Psoas muscle (tissue), 8 donors: ENCODE measurements around the gene NUP50. TPM values are rescaled to one million over a fixed set of nuclear protein-coding genes. Genes with fewer than 3 reads are reported as not detected.

Source experiments
- ATAC-seq, 4 donors: fragments of 200-7000 bp; cut with Tn5 transposase; one replicate each; pipeline ENCODE4 v1.9.1; 2020; ENCODE audit warnings: moderate library complexity in 3 of 4, mild to moderate bottlenecking in 2 of 4
- DNase-seq, 2 donors: peaks; one replicate each; pipeline ENCODE4 v3.0.0-alpha.2; 2020
- H3K27ac ChIP-seq: fragments of 200-600 bp; one replicate; pipeline ENCODE4 v1.8.0; 2022
- H3K27me3 ChIP-seq, 3 donors: fragments of 200-600 bp in 1 of 3; one replicate each; pipeline versions ENCODE4 v1.6.1 to v1.8.0; 2013 to 2022; ENCODE audit warnings: low read length in 2 of 3, mild to moderate bottlenecking in 2 of 3, moderate library complexity in 1 of 3; ENCODE audit not compliant: insufficient read depth in 3 of 3
- H3K36me3 ChIP-seq, 2 donors: fragments of 200-600 bp in 1 of 2; one replicate each; pipeline versions ENCODE4 v1.6.1 to v1.8.0; 2013 to 2022; ENCODE audit warnings: low read depth in 1 of 2, mild to moderate bottlenecking in 1 of 2, moderate library complexity in 1 of 2; ENCODE audit not compliant: insufficient read depth in 1 of 2
- H3K4me1 ChIP-seq: fragments of 200-600 bp; one replicate; pipeline ENCODE4 v1.8.0; 2022
- H3K4me3 ChIP-seq: fragments of 200-600 bp; one replicate; pipeline ENCODE4 v1.8.0; 2022; ENCODE audit warnings: mild to moderate bottlenecking
- H3K9me3 ChIP-seq: fragments of 200-600 bp; one replicate; pipeline ENCODE4 v1.8.0; 2022
- CTCF ChIP-seq: fragments of 200-600 bp; IDR thresholded peaks from one replicate; pipeline ENCODE4 v1.8.0; 2022; ENCODE audit warnings: antibody characterized with exemption
- WGBS, 3 donors: extraction: QIAGEN DNeasy Blood & Tissue Kit; methylation state at CpG; one replicate each; pipeline versions ENCODE4 v1.1.6 to v1.1.7; 2013; 5-methylcytosine and 5-hydroxymethylcytosine counted together
- intact Hi-C, 2 donors: fragments of 100-400 bp; cut with DNase I; formaldehyde crosslinking; loops; one replicate each; pipeline versions ENCODE4 v1.11.0 to v1.14.2; 2022
- polyA plus RNA-seq, 3 donors: library from polyadenylated mRNA; stranded (reverse); fragments of 200-250 nt; gene quantifications; one replicate each; pipeline ENCODE4 v1.2.3, GENCODE V29; 2013
- total RNA-seq, 4 donors: library from RNA; stranded (reverse); fragmentation: NEBNext Ultra II Directional in 2 of 4; extraction: Animal tissue kit (Norgen Biotek cat#: 25700) in 2 of 4; gene quantifications; one replicate each; pipeline versions ENCODE4 v1.2.1 to v1.2.4, GENCODE V29; 2021 to 2023
- donor health status: healthy with polysubstance abuse.
- donor health status: DM: no; HTN: no; CAD: no; lungs with moderate emphysema.
- donor health status: Bipolar disorder and iron deficiency.
- donor health status: healthy.
- donor health status: DM: yes; HTN: yes; CAD: no.
- donor health status: DM: no; HTN: no; CAD: no.
- donor health status: DM: no; HTN: no; CAD: no.
- donor health status: DM: yes; HTN: yes; CAD: no.

The NUP50 gene
- total and polyA plus RNA-seq, 7 donors: 6.1 to 26.6 (median 20.3) TPM

GRCh38 chr22:45197606-45198462 lies 34.1 kb downstream of the NUP50 start:
- ATAC-seq (no peak), DNase-seq (peak in 1 of 2 donors; percentile 41)
- Histone ChIP-seq H3K9me3 (no peaks in the 10 kb centered on the region), H3K27ac (no peak overlapping the region), H3K4me3 (no peak overlapping the region), H3K4me1 (no peaks in the 10 kb centered on the region), H3K36me3 (peaks cover 0 to 61% of the 10 kb centered on the region in 2 donors), H3K27me3 (no peaks in the 10 kb centered on the region)
- no peak for TF ChIP-seq CTCF
- intact Hi-C loops: no loop called here
- WGBS, 3 donors: 88 to 95% (median 89%) methylated on average over 28 of the region's 28 CpGs

- Histone ChIP-seq H3K9me3 (no peaks in the 10 kb centered on the region), H3K27ac (no peak overlapping the region), H3K4me1 (no peaks in the 10 kb centered on the region), H3K4me3 (no peak overlapping the region), H3K27me3 (no peaks in the 10 kb centered on the region), H3K36me3 (peaks cover 0 to 67% of the 10 kb centered on the region in 2 donors)
- no peak for TF ChIP-seq CTCF
- intact Hi-C loops: no loop called here
- no peak for DNase-seq
- 78 to 81% (median 80%) methylated on average over 8 to 9 of the region's 9 CpGs for WGBS, 3 donors
- no peak for ATAC-seq
Measured at GRCh38 chr22:45198463-45198795, 34.7 kb downstream of the NUP50 start.

GRCh38 chr22:45199723-45200122 lies 36.0 kb downstream of the NUP50 start:
- no peak for ATAC-seq
- Histone ChIP-seq H3K9me3 (no peaks in the 10 kb centered on the region), H3K27me3 (no peaks in the 10 kb centered on the region), H3K4me1 (no peaks in the 10 kb centered on the region), H3K27ac (no peak overlapping the region), H3K36me3 (peaks cover 0 to 80% of the 10 kb centered on the region in 2 donors), H3K4me3 (no peak overlapping the region)
- DNase-seq: peak in 1 of 2 donors; percentile 35
- TF ChIP-seq CTCF: no peak
- WGBS, 3 donors: 93 to 96% (median 96%) methylated on average over 16 of the region's 16 CpGs
- intact Hi-C loops: no loop called here

- Histone ChIP-seq H3K36me3 (peaks cover 0 to 85% of the 10 kb centered on the region in 2 donors), H3K27me3 (no peaks in the 10 kb centered on the region), H3K9me3 (no peaks in the 10 kb centered on the region), H3K4me3 (no peak overlapping the region), H3K4me1 (no peaks in the 10 kb centered on the region), H3K27ac (no peak overlapping the region)
- DNase-seq: peak in 1 of 2 donors; percentile 33
- 80 to 94% (median 90%) methylated on average over 9 of the region's 9 CpGs for WGBS, 3 donors
- no peak for ATAC-seq
- intact Hi-C loops: no loop called here
- TF ChIP-seq CTCF: no peak
Measured at GRCh38 chr22:45200230-45200629, 36.5 kb downstream of the NUP50 start.
